ENCODE data around the gene NDUFS6. TPM values are rescaled to one million over a fixed set of nuclear protein-coding genes. Genes with fewer than 3 reads are reported as not detected.

NDUFS6 gene
- total and polyA plus RNA-seq, 2 donors (not counting 1 experiment from before 2014, with no cell fraction given), result 21.8 to 68.5 TPM

GRCh38 chr5:1806974-1807373, 5.8 kb downstream of the NDUFS6 start:
- no peak for DNase-seq (ENCODE audit: low read depth in 2 of 2)

GRCh38 chr5:1807451-1808185, 6.4 kb downstream of the NDUFS6 start:
- DNase-seq (ENCODE audit: low read depth in 2 of 2), result no peak
- H3K36me3 ChIP-seq (ENCODE audit: control insufficient read depth, insufficient read depth, low read length), result peaks cover 35% of the 10 kb centered on the region
- no peak overlapping the region for H3K9ac ChIP-seq (ENCODE audit: insufficient read depth, low read length)
- H3K27ac ChIP-seq (ENCODE audit: insufficient read depth, low read length), result no peak overlapping the region
- H3K4me1 ChIP-seq (ENCODE audit: control insufficient read depth, extremely low read depth, insufficient read depth, low read length), result no peaks in the 10 kb centered on the region
- H3K27me3 ChIP-seq (ENCODE audit: control insufficient read depth, insufficient read depth, low read length), result no peaks in the 10 kb centered on the region
- TF ChIP-seq CTCF (conservative IDR thresholded peaks at IDR 0.05 in 1 of 2, IDR thresholded peaks at IDR 0.05 in 1 of 2; ENCODE audit: low read depth in 1 of 2, low read length in 2 of 2) (no peak), EZH2 (IDR thresholded peaks at IDR 0.05; ENCODE audit: low read length, missing control alignments) (no peak)
- no peak overlapping the region for H3K4me2 ChIP-seq (ENCODE audit: extremely low read depth, insufficient read depth, low read length)
- H3K4me3 ChIP-seq (replicated peaks in 1 of 4; ENCODE audit: control extremely low read depth in 1 of 4, insufficient read depth in 1 of 4, low read depth in 3 of 4, low read length in 4 of 4), result no peak overlapping the region
- H2AFZ ChIP-seq (ENCODE audit: low read length), result no peak overlapping the region
- H3K9me3 ChIP-seq (ENCODE audit: control insufficient read depth, insufficient read depth, low read depth, low read length), result no peaks in the 10 kb centered on the region
- H4K20me1 ChIP-seq (ENCODE audit: control insufficient read depth, extremely low read depth, insufficient read depth, low read length), result no peaks in the 10 kb centered on the region
- H3K79me2 ChIP-seq (ENCODE audit: control insufficient read depth, insufficient read depth, low read length), result peaks cover 55% of the 10 kb centered on the region

More at GRCh38 chr5:1806974-1807373, 5.8 kb downstream of the NDUFS6 start:
- Histone ChIP-seq H3K4me3 (replicated peaks in 1 of 4; ENCODE audit: control extremely low read depth in 1 of 4, insufficient read depth in 1 of 4, low read depth in 3 of 4, low read length in 4 of 4) (no peak overlapping the region), H3K27ac (ENCODE audit: insufficient read depth, low read length) (no peak overlapping the region), H3K4me2 (ENCODE audit: extremely low read depth, insufficient read depth, low read length) (no peak overlapping the region), H3K9me3 (ENCODE audit: control insufficient read depth, insufficient read depth, low read depth, low read length) (no peaks in the 10 kb centered on the region), H3K79me2 (ENCODE audit: control insufficient read depth, insufficient read depth, low read length) (peaks cover 58% of the 10 kb centered on the region), H4K20me1 (ENCODE audit: control insufficient read depth, extremely low read depth, insufficient read depth, low read length) (no peaks in the 10 kb centered on the region), H3K36me3 (ENCODE audit: control insufficient read depth, insufficient read depth, low read length) (peaks cover 35% of the 10 kb centered on the region), H3K4me1 (ENCODE audit: control insufficient read depth, extremely low read depth, insufficient read depth, low read length) (no peaks in the 10 kb centered on the region), H3K9ac (ENCODE audit: insufficient read depth, low read length) (no peak overlapping the region), H3K27me3 (ENCODE audit: control insufficient read depth, insufficient read depth, low read length) (no peaks in the 10 kb centered on the region), H2AFZ (ENCODE audit: low read length) (no peak overlapping the region)
- TF ChIP-seq CTCF (conservative IDR thresholded peaks at IDR 0.05 in 1 of 2, IDR thresholded peaks at IDR 0.05 in 1 of 2; ENCODE audit: low read depth in 1 of 2, low read length in 2 of 2) (no peak), EZH2 (IDR thresholded peaks at IDR 0.05; ENCODE audit: low read length, missing control alignments) (no peak)

GRCh38 chr5:1808439-1808838, 7.2 kb downstream of the NDUFS6 start:
- no peak overlapping the region for H3K9ac ChIP-seq (ENCODE audit: insufficient read depth, low read length)
- H2AFZ ChIP-seq (ENCODE audit: low read length), result no peak overlapping the region
- peaks cover 36% of the 10 kb centered on the region for H3K36me3 ChIP-seq (ENCODE audit: control insufficient read depth, insufficient read depth, low read length)
- H3K4me3 ChIP-seq (replicated peaks in 1 of 4; ENCODE audit: control extremely low read depth in 1 of 4, insufficient read depth in 1 of 4, low read depth in 3 of 4, low read length in 4 of 4), result no peak overlapping the region
- H3K27me3 ChIP-seq (ENCODE audit: control insufficient read depth, insufficient read depth, low read length), result no peaks in the 10 kb centered on the region
- no peaks in the 10 kb centered on the region for H3K9me3 ChIP-seq (ENCODE audit: control insufficient read depth, insufficient read depth, low read depth, low read length)
- TF ChIP-seq CTCF (conservative IDR thresholded peaks at IDR 0.05 in 1 of 2, IDR thresholded peaks at IDR 0.05 in 1 of 2; ENCODE audit: low read depth in 1 of 2, low read length in 2 of 2) (no peak), EZH2 (IDR thresholded peaks at IDR 0.05; ENCODE audit: low read length, missing control alignments) (no peak)
- H3K27ac ChIP-seq (ENCODE audit: insufficient read depth, low read length), result no peak overlapping the region
- peaks cover 47% of the 10 kb centered on the region for H3K79me2 ChIP-seq (ENCODE audit: control insufficient read depth, insufficient read depth, low read length)
- no peak overlapping the region for H3K4me2 ChIP-seq (ENCODE audit: extremely low read depth, insufficient read depth, low read length)
- DNase-seq (ENCODE audit: low read depth in 2 of 2), result peak; percentile 25 to 82
- H4K20me1 ChIP-seq (ENCODE audit: control insufficient read depth, extremely low read depth, insufficient read depth, low read length), result no peaks in the 10 kb centered on the region
- no peaks in the 10 kb centered on the region for H3K4me1 ChIP-seq (ENCODE audit: control insufficient read depth, extremely low read depth, insufficient read depth, low read length)

Measured in fibroblast of lung (primary cell).